Hippocampal formation (tissue), 2 donors: ENCODE data around the gene F12.

Experiments used
- DNase-seq, 2 donors: peaks; one replicate each; lab custom pipeline; 2025; lab: John Stamatoyannopoulos, UW

F12 gene

GRCh38 chr5:177409043-177409801 lies at the start of gene F12:
F12 (minus strand) TSS chr5:177409564; CDS start chr5:177409527, 37 bp downstream.
- DNase-seq, result no peak

GRCh38 chr5:177458912-177459350 lies 49.6 kb upstream of the F12 start:
- DNase-seq, result no peak

GRCh38 chr5:177457852-177458681 lies 48.7 kb upstream of the F12 start:
- no peak for DNase-seq

GRCh38 chr5:177456976-177457851 lies 47.9 kb upstream of the F12 start:
- peak; percentile 71 to 76 for DNase-seq

- no peak for DNase-seq
These were observed 47.2 kb upstream of the F12 start for GRCh38 chr5:177456591-177456964.

- DNase-seq, result peak; percentile 53 to 82
These were observed 46.6 kb upstream of the F12 start for GRCh38 chr5:177455661-177456590.

GRCh38 chr5:177455036-177455660 lies 45.8 kb upstream of the F12 start:
- peak in 1 of 2 donors; percentile 50 for DNase-seq

GRCh38 chr5:177454397-177455035 lies 45.2 kb upstream of the F12 start:
- DNase-seq, result peak; percentile 68 to 80

- DNase-seq, result peak in 1 of 2 donors; percentile 47
These were observed 44.6 kb upstream of the F12 start for GRCh38 chr5:177453852-177454396.

- peak; percentile 36 to 41 for DNase-seq
These were observed 43.6 kb upstream of the F12 start for GRCh38 chr5:177452688-177453638.

GRCh38 chr5:177450667-177451424 lies 41.5 kb upstream of the F12 start:
- peak; percentile 25 to 53 for DNase-seq

GRCh38 chr5:177449140-177450061 lies 40.0 kb upstream of the F12 start:
- no peak for DNase-seq

- no peak for DNase-seq
These were observed 39.0 kb upstream of the F12 start for GRCh38 chr5:177448244-177448950.

- peak; percentile 83 to 84 for DNase-seq
These were observed 38.4 kb upstream of the F12 start for GRCh38 chr5:177447611-177448243.

GRCh38 chr5:177447066-177447610 lies 37.8 kb upstream of the F12 start:
- peak; percentile 61 to 74 for DNase-seq
